Stomach (tissue), 4 donors: ENCODE measurements around the gene MCF2L2.

Experiments used
- EP300 ChIP-seq: sonication (generic); formaldehyde crosslinking; IDR thresholded peaks from one replicate; pipeline ENCODE4 v1.6.1; 2017; ENCODE audit warnings: antibody characterized with exemption
- POLR2AphosphoS5 ChIP-seq, 3 donors: sonication (generic); formaldehyde crosslinking; IDR thresholded peaks; one replicate each; pipeline ENCODE4 v1.6.1; 2016; ENCODE audit warnings: antibody characterized with exemption in 3 of 3
- TF ChIP-seq, protein P1 (sequence below), 7 experiments: fragments of 450-650 bp in 4 of 7; fragments of 200-600 bp in 3 of 7; sonication (generic) in 3 of 7; IDR thresholded peaks; one replicate each; pipeline ENCODE4 v1.5.1; 2016 to 2019; ENCODE audit warnings: antibody characterized with exemption in 7 of 7, control low read depth in 2 of 7, mild to moderate bottlenecking in 1 of 7

GRCh38 chr3:183131735-183132134 is 296.7 kb downstream of the MCF2L2 start:
- no peak for TF ChIP-seq EP300
- TF ChIP-seq, protein P1, sequence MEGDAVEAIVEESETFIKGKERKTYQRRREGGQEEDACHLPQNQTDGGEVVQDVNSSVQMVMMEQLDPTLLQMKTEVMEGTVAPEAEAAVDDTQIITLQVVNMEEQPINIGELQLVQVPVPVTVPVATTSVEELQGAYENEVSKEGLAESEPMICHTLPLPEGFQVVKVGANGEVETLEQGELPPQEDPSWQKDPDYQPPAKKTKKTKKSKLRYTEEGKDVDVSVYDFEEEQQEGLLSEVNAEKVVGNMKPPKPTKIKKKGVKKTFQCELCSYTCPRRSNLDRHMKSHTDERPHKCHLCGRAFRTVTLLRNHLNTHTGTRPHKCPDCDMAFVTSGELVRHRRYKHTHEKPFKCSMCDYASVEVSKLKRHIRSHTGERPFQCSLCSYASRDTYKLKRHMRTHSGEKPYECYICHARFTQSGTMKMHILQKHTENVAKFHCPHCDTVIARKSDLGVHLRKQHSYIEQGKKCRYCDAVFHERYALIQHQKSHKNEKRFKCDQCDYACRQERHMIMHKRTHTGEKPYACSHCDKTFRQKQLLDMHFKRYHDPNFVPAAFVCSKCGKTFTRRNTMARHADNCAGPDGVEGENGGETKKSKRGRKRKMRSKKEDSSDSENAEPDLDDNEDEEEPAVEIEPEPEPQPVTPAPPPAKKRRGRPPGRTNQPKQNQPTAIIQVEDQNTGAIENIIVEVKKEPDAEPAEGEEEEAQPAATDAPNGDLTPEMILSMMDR (IDR thresholded peaks at IDR 0.05) = no peak
- no peak for TF ChIP-seq POLR2AphosphoS5 (IDR thresholded peaks at IDR 0.05)
